HG03066 (cell line): ENCODE measurements around the gene PBRM1.
"Not testable (repeated sequence)": the region's sequence is repeated elsewhere in the genome, so short reads cannot be mapped to it uniquely, and the experiment has no call there.

Experiments
- ATAC-seq: cut with Tn5 transposase; IDR thresholded peaks from one replicate; pipeline ENCODE4 v1.9.1; 2021; ENCODE audit warnings: low read depth; ENCODE audit not compliant: unreplicated experiment

Gene PBRM1

DNA sequence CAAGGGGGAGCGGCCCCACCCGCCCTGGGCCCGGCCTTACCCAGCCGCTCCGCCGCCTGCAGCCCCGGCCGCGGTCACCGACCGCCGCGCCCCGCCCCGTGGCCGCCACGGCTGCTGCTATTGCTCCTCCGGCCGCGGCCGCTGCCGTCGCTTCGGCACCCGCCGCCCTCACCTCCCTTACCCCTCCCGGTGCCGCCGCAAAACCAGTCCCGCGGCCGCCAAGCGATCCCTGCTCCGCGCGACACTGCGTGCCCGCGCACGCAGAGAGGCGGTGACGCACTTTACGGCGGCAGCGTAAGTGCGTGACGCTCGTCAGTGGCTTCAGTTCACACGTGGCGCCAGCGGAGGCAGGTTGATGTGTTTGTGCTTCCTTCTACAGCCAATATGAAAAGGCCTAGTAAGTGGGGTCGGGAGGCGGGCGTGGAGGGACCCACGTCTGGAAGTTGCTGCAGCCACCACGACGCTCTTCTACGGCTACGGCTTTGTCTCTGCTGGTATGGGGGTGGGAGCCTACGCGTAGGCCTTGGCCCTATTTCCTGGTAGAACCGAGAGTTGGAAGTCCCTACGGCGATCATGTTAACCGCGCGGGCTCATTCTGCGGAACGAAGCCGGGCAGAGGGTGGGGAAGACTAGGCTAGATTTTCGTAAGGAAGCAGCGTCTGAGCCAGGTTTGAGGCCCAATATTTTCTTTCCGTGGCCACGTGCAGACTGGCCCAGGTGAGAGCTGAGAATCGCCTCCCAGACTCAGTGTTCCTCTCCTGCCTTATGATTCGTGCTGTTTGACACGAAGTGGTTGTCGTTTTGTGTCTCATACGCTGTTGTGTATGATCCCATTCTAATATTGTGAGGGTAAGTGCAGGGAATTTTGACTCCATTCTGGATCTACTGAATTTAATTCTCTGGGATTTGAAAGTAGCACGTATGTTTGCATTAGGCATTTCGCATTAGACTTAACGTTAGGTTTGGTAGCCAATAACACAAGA, at the start of gene PBRM1, which contains the start of gene GNL3:
PBRM1 (minus strand) TSS at position 205 of the 983 bp plus-strand sequence.
GNL3 (plus strand) TSS at position 324 of the 983 bp plus-strand sequence; CDS start at position 385, 61 bp downstream.
- ATAC-seq = peak; percentile 66

DNA sequence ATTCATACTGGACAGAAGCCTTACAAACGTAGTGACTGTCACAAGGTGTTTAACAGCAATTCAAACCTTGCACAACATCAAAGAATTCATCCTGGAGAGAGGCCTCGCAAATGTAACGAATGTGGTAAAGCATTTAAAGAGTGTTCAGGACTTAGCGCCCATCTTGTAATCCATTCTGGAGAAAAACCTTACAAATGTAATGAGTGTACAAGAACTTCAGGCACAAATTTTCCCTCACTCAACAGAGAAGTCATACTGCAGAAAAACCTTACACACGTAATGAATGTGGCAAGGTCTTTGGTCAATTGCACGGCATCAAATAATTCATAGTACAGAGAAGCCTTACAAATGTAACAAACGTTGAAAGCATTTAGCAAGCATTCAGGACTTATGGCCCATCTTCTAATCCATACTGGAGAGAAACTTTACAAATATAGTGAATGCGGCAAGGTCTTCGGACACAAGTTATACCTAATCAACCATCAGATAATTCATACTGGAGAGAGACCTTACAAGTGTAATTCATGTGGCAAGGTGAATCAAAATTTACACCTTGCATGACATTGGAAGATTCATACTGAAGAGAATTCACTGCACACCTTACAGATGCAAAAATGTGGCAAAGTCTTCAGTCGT, 47.7 kb upstream of the PBRM1 start:
- ATAC-seq = no peak

DNA sequence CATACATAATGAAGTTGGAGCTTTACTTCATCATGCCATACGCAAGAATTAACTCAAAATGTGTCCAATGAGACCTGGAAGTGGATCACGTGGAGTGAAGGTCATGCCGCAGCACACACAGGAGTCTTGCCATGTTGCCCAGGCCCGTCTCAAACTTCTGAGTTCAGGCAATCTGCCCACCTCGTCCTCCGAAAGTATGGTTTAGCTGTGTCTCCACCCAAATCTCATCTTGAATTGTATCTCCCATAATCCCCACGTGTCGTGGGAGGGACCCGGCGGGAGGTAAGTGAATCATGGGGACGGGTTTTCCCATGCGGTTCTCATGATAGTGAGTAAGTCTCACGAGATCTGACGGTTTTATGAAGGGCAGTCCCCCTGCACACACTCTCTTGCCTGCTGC, 45.9 kb upstream of the PBRM1 start:
- ATAC-seq = no peak

DNA sequence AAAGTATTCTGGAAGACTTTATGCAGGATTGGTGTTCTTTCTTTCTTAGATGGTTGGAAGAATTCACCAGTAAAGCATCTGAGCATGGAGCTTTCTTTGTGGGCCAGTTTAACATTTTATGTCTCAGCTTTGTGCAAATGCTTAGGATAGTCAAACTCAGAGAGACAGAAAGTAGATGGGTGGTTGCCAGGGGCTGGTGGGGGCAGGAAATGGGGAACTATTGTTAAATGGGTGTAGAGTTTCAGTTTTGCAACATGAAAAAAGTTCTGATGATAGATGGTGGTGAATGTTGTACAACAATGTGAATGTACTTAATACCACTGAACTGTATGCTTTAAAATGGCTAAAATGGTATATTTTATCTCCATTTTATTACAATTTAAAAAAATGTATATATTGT, 45.0 kb upstream of the PBRM1 start:
- no peak for ATAC-seq

DNA sequence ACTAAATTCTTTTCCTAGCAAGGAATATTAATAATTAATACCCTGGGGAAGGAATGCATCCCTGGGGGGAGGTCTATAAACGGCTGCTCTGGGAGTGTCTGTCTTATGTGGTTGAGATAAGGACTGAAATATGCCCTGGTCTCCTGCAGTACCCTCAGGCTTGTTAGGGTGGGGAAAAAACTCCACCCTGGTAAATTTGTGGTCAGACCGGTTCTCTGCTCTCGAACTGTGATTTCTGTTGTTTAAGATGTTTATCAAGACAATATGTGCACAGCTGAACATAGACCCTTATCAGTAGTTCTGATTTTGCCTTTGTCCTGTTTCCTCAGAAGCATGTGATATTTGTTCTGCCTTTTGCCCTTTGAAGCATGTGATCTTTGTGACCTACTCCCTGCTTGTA, 43.0 kb upstream of the PBRM1 start:
- ATAC-seq = not testable (repeated sequence)

DNA sequence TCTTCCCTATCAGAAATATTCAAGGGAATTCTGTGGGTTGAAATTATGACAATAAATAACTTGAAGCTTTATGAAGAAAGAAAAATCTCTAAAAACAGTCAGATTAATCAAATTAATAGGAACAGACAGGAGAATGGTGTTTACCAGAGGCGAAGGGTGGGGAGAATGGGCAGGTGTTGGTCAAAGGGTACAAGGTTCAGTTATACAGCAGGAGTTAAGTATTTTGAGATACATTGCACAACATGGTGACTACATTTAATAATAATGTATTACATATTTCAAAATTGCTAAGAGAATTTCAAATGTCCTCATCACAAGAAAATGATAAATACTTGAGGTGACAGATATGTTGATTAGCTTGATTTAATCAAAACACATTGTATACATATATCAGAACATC, 38.8 kb upstream of the PBRM1 start:
- ATAC-seq = no peak

DNA sequence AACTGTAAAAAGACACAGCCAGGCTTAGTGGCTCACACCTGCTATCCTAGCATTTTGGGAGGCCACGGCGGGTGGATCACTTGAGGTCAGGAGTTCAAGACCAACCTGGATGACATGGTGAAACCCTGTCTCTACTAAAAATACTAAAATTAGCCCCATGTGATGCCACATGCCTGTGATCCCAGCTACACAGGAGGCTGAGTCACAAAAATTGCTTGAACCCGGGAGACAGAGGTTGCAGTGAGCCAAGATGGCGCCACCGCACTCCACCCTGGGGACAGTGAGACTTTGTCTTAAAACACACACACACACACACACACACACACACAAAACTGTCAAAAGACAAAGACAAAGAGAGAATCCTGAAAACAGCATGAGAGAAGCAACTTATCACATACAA, 38.2 kb upstream of the PBRM1 start:
- no peak for ATAC-seq

DNA sequence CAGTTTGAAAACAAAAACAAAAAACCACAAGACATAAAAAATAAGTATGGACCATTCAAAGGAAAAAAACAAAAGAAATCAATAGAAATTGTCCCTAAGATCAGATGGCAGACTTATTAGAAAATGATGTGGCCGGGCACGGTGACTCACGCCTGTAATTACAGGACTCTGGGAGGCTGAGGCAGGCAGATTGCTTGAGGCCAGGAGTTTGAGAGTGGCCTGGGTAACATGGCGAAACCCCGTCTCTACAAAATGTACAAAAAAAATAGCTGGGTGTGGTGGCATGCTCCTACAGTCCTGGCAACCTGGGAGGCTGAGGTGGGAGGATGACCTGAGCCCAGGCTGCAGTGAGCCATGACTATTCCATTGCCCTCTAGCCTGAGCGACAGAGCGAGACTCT, 36.8 kb upstream of the PBRM1 start:
- no peak for ATAC-seq

DNA sequence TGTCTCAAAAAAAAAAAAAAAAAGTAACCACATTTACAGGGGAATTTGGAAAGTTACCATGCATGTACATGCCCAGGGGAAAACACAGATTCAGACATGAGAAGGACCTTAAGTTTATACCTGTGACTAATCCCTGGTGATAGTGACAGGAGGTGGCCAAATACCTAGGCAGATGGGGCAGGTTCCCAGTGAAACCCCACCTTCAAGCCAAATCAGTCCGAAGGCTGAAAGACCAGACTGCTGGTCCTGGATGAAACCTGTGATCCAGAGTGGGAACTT, 36.0 kb upstream of the PBRM1 start:
- no peak for ATAC-seq

DNA sequence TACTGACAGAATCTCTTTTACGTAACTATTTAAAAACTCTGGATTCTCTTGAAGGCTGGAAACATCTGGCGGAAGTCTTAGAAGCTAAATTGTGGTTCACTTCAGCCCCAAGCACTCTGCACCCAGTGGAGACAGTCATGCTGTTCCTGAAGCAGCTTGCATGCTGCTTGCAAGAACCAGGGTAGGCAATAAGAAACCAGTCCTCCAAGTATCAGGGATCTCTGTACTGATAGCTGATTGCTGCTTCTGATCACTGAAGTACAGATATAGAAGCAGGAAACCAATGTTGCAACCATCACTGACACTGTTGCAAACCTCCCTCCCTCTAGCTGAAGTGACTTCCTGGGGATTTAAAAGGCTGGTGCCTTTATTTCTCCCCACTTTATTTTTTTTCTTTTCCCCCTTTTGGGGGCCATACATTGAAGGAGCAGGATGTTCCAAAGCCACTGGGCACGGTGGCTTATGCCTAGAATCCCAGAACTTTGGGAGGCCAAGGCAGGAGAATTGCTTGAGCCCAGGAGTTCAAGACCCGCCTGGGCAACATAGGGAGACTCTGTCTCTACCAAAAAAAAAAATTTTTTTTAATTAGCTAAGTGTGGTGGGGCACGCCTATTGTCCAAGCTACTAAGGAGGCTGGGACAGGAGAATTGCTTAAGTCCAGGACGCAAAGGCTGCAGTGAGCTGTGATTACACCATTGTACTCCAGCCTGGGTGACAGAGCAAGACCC, 35.5 kb upstream of the PBRM1 start:
- ATAC-seq = peak; percentile 76

DNA sequence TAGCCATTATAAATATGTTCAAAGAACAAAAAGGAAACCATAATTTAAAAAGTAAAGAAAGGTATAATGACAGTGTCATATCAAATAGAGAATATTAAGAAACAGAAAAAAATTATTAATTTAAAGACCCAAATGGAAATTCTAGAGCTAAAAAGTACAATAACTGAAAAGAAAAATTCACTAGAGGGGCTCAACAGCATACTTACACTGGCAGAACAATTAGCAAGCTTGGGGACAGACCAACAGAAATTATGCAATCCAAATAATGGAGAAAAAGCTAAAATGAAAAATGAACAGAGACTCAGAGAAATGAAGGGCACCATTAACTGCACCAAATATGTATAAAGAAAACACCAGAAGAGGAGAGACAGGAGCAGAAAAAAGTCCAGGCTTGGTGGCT, 33.9 kb upstream of the PBRM1 start:
- ATAC-seq = no peak

DNA sequence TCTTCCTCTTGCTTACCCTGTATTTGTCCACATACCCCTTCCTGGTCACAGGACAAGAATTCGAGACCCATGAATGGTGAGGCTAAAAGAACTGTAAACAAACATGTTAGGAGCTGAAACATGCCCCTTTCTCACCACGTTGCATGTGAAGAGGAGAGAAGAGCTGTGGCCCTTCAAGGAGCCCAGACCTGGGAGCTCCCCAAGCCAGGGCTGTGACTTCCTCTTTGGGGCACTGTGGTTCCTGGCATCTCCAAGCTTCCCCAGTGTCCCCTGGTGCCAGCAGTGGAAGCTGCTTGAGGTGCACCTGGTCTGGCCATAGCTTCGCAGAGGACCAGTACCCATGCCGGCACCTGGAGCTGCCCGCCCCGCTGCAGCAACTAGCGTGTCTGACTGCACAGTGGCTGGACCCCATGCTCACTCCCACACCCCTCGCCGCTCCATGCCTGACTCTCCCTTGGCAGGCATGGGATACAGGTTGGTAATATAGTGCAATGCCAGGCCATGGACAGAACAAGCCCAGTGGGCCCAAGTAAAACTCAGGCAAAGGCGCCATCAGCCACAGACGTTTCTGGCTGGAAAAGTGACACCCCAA, 30.1 kb upstream of the PBRM1 start:
- ATAC-seq = no peak

DNA sequence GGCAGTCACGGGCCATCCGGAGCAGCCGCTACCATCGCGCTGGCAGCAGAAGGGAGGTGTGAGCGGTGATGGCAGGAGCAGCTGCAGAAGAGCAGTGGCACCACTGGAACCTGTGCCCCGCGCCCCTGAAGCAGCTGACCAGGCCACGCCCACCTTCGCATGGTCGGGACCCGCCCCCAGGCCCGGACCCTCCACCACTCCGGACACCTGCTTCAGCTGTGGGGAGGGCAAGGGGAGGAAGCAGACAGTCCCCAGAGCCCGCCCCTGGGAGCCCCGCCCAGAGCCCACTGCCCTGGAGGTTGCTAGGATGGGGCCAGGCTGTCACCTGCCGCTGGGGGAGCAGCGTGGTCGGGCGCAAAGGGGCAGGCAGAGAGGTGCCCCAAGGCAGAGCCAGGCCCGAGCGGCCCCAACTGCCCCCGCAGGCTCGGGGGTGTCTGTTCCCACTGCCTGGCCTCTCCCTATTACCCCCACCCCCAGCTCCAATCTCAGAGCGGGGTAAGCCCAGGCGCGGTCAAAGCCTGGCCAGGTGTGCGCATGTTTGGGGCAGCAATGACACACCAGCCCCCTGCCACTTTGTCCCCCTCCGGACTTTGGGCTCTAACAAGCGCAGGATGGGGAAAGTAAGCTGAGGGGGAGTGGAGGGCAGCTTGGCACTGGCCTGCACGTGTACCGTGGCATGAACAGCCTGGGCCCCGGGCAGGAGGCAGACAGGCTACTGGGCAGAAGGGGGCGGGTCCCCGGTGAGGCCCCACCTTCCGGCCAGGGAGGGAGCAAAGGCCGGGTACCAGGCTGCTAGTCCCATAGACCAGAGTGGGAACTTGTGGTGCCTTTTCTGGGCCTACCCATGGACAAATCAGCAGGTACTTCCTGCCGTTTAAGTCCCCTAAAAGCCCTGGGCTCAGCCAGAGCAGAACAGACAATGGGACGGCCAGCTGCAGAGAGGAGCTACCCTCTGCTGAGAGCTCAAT, 28.9 kb upstream of the PBRM1 start:
- ATAC-seq = no peak

DNA sequence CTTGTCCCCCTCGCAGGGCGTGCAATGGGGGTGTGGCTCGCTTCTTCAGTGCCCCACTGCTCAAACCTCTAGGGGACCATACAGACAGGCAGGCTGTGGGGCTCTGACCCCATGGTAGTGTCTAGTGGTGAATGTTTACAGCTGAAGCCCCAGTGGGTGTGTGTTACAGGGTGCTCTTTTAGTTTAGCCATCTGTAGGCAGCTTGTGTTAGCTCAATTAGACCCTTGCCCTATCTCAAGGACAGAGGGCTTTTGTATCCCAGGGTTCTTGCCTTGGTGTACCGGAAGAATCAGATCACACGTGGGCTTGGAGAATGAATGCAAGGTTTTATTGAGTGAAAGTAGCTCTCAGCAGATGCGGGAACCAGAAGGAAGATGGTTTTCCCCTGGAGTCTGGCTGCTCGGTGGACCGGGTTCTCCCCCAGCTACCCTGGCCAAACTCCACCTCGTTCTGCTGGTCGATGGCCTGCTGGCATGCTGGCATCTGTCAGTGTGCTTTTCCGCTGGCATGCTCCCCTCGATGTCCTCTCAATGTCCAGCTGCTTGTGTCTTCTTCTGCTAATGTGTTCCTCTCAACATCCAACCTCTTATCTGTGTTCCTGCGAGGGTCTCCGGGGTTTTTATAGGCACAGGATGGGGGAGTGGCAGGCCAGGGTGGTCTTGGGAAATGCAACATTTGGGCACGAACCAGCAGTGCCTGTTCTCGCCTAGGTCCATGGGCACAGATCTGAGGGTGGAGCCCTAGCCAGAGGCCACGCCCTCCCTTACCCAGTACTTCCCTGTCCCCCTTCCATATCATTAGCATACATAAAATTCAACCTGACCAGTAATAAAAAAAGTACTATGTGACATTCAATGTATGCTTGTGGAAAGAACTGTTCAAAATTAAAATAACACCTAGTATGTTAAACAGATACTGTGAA, 26.8 kb upstream of the PBRM1 start:
- no peak for ATAC-seq

DNA sequence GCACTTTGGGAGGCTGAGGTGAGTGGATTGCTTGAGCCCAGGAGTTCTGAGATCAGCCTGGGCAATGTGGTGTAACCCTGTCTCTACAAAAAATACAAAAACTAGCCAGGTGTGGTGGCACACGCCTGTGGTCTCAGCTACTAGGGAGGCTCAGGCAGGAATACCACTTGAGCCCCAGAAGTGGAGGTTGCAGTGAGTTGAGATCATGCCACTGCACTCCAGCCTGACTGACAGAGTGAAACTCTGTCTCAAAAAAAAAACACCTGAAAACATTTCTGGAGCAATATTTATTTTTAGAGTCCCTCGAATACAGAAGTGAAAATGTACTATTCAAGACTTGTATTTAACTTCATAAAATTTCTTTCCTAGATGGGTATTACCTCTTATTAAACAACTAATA, 24.8 kb upstream of the PBRM1 start:
- no peak for ATAC-seq

DNA sequence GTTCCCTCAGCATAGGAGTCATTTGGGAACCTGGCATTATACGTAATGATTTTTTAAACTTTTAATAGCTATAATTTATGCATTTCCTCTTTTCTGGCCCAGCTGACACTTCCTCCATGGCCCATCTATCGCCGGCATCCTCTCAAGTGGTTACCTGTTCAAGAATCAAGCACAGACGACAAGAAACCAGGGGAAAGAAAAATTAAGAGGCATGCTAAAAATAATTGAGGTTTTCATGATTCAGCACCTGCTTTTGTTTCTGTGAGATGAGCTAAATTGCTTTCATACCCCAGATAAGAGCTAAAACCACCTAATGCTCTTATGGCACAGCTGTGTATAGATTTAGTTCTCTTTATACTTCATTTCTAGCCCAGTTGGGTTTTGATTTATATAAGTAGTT, 21.9 kb upstream of the PBRM1 start:
- no peak for ATAC-seq

DNA sequence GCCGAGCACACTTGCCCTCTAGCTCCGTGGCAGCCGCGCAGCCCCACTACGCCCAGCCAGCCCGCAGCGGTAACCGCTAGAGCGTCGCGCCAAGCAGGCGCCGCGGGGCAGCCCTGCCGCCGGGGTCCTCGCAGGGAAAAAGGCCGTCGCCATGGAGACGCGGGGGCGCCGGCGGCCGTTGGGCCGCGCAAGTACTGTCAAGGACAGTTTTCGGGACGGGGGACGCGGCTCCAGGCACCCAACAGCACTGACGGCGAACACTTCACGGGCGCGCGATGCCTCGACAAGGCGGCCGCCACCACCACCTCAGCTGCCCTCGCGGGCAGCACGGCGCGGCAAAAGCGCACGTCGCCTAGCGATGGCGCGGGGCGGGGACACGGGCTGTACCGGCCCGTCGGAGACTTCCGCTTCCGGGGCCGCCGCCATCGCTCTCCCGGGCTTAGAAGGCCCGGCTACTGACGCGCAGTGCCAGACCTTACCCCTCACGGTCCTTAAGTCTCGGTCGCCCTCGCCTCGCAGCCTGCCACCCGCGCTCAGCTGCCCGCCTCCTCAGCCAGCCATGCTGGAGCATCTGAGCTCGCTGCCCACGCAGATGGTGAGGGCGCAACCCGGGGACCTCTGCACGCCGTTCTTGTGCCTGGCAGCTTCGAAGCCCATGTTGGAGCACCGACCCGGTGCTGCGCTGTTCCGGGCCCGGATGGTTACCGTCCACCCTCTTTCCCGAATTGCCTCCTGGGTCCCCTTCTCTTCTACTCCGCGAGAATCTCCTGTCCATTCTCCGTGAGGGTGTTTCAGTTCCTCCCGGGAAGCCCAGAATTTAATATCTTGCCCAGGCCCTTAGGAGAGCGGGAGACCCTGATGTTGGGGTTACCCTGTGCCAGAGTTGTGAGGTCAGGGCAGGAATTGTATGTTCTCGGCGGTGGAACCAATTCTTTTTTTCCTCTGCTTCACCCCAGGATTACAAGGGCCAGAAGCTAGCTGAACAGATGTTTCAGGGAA, 20.3 kb upstream of the PBRM1 start, which contains the start of the genes GLT8D1 and SPCS1:
GLT8D1 (minus strand) TSS at position 104 of the 999 bp plus-strand sequence. CDS start 5,331 bp downstream, outside the sequence.
SPCS1 (plus strand) TSS at position 419 of the 999 bp plus-strand sequence; CDS start at position 560, 141 bp downstream.
- peak; percentile 73 for ATAC-seq

DNA sequence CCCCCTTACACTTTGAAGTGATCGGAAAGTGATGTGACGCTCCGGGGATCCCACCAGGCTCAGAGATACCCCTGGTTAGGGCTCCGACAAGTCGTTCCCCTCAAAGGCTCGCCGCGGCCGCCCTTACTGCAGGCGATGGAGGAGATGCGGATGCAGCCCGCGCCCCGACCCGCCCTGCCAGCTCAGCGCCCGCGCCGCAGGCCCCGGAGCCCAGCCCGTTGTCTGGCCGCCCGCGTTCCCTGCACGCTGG, 19.6 kb upstream of the PBRM1 start:
- ATAC-seq = no peak
